HCT116 (cell line): Measurements from ENCODE around the gene MYO7A. TPM values are rescaled to one million over a fixed set of nuclear protein-coding genes. Genes with fewer than 3 reads are reported as not detected.

Experiments used
- ATAC-seq: fragments of 200-7000 bp; cut with Tn5 transposase; 2 replicates; pipeline ENCODE4 v1.9.1; 2020; ENCODE audit warnings: mild to moderate bottlenecking, moderate library complexity
- BruUV-seq: library from RNA; stranded (reverse); fragments of 400-500 nt; replicated peaks from 2 replicates; lab custom pipeline; 2021; lab: Mats Ljungman, UMichigan
- CTCF ChIA-PET: fragments of 300-600 bp; sonication (Branson Sonifier 250); formaldehyde crosslinking; loops from one replicate; lab custom pipeline; 2021; ENCODE audit warnings: antibody characterized with exemption; lab: Charles Lee
- POLR2A ChIA-PET: fragments of 300-600, 350-600 bp; sonication (Branson Sonifier 250); formaldehyde crosslinking; loops from one replicate; lab custom pipeline; 2021; ENCODE audit warnings: antibody characterized with exemption; lab: Charles Lee
- RAD21 ChIA-PET, 2 experiments: fragments of 300-600 bp; sonication (Branson Sonifier 250); formaldehyde crosslinking; loops; one replicate each; lab custom pipeline; 2023; ENCODE audit warnings: low total read pairs in 2 of 2; ENCODE audit not compliant: uncharacterized antibody in 2 of 2, unreplicated experiment in 2 of 2, low non-redundant PET in 1 of 2; lab: Charles Lee
- DNase-seq: peaks from one replicate; pipeline ENCODE4 v3.0.0-alpha.2; 2010; ENCODE audit warnings: low read depth, low spot score
- H2AFZ ChIP-seq: fragments of 200-600 bp; shearing (Covaris generic), sonication (generic); 2 replicates; pipeline ENCODE4 v1.6.1; 2017; ENCODE audit warnings: low read depth, mixed run types, mixed read lengths, antibody characterized with exemption, low read length; ENCODE audit not compliant: poor library complexity, severe bottlenecking
- H3K27ac ChIP-seq: 2 replicates; pipeline ENCODE4 v1.5.1; 2012; ENCODE audit warnings: low read depth, low read length
- H3K27me3 ChIP-seq: fragments of 200-600 bp; sonication (generic); 2 replicates; pipeline ENCODE4 v1.6.1; 2016; ENCODE audit warnings: mixed run types, low read length, mixed read lengths; ENCODE audit not compliant: insufficient read depth
- H3K36me3 ChIP-seq, 2 experiments: fragments of 200-500 bp in 1 of 2; fragments of 200-600 bp in 1 of 2; sonication (Bioruptor generic) in 1 of 2; sonication (generic) in 1 of 2; 2 replicates each; pipeline versions ENCODE4 v1.5.1 to v1.6.1; 2014 to 2016; ENCODE audit warnings: low read length in 2 of 2, inconsistent platforms in 1 of 2, mixed read lengths in 1 of 2, mixed run types in 1 of 2; ENCODE audit not compliant: insufficient read depth in 2 of 2, control insufficient read depth in 1 of 2
- H3K4me1 ChIP-seq, 2 experiments: fragments of 200-600 bp in 1 of 2; sonication (generic) in 1 of 2; 2 replicates each; pipeline versions ENCODE4 v1.5.1 to v1.6.1; 2012 to 2017; ENCODE audit warnings: low read length in 2 of 2, inconsistent platforms in 1 of 2, mild to moderate bottlenecking in 1 of 2, mixed read lengths in 1 of 2, mixed run types in 1 of 2, moderate library complexity in 1 of 2; ENCODE audit not compliant: insufficient read depth in 2 of 2, control insufficient read depth in 1 of 2
- H3K4me2 ChIP-seq: fragments of 200-600 bp; sonication (generic); 2 replicates; pipeline ENCODE4 v1.6.1; 2017; ENCODE audit warnings: mixed run types, low read length, mixed read lengths
- H3K4me3 ChIP-seq, 2 experiments: fragments of 200-600 bp in 1 of 2; sonication (generic) in 1 of 2; replicated peaks in 1 of 2; 2 replicates each; pipeline ENCODE4 v1.5.1; 2011 to 2016; ENCODE audit warnings: low read length in 2 of 2, control low read depth in 1 of 2, low read depth in 1 of 2, mild to moderate bottlenecking in 1 of 2, mixed read lengths in 1 of 2, mixed run types in 1 of 2
- H3K79me2 ChIP-seq: fragments of 200-600 bp; sonication (generic); 2 replicates; pipeline ENCODE4 v1.6.1; 2017; ENCODE audit warnings: mild to moderate bottlenecking, mixed run types, low read length, moderate library complexity, mixed read lengths; ENCODE audit not compliant: insufficient read depth
- H3K9ac ChIP-seq: fragments of 200-600 bp; sonication (generic); 2 replicates; pipeline ENCODE4 v1.6.1; 2016; ENCODE audit warnings: low read length, mixed read lengths
- H3K9me2 ChIP-seq: fragments of 200-600 bp; sonication (generic), shearing (Covaris generic); 2 replicates; pipeline ENCODE4 v1.6.1; 2017; ENCODE audit warnings: mixed run types, mild to moderate bottlenecking, moderate library complexity; ENCODE audit not compliant: insufficient read depth
- H3K9me3 ChIP-seq, 2 experiments: fragments of 200-500 bp in 1 of 2; fragments of 200-600 bp in 1 of 2; sonication (Bioruptor generic) in 1 of 2; sonication (generic) in 1 of 2; 2 replicates each; pipeline ENCODE4 v1.6.1; 2014 to 2017; ENCODE audit warnings: low read length in 2 of 2, mixed read lengths in 2 of 2, inconsistent platforms in 1 of 2, low read depth in 1 of 2, mild to moderate bottlenecking in 1 of 2, mixed run types in 1 of 2, moderate library complexity in 1 of 2; ENCODE audit not compliant: control insufficient read depth in 1 of 2, insufficient read depth in 1 of 2
- H4K20me1 ChIP-seq: fragments of 200-600 bp; sonication (generic), shearing (Covaris generic); 2 replicates; pipeline ENCODE4 v1.6.1; 2017; ENCODE audit warnings: mixed run types, mild to moderate bottlenecking, moderate library complexity; ENCODE audit not compliant: insufficient read depth
- CEBPB ChIP-seq: IDR thresholded peaks from 2 replicates; pipeline ENCODE4 v1.6.1; 2012; ENCODE audit warnings: low read depth
- CTCF ChIP-seq, 3 experiments: fragments of 200-600 bp in 1 of 3; sonication (generic) in 1 of 3; IDR thresholded peaks in 2 of 3; conservative IDR thresholded peaks in 1 of 3; 2 replicates each; pipeline ENCODE4 v1.5.1; 2012 to 2017; ENCODE audit warnings: low read depth in 2 of 3, low read length in 2 of 3, antibody characterized with exemption in 1 of 3, borderline replicate concordance in 1 of 3, control low read depth in 1 of 3, mild to moderate bottlenecking in 1 of 3, mixed read lengths in 1 of 3, mixed run types in 1 of 3, moderate library complexity in 1 of 3; ENCODE audit not compliant: insufficient read depth in 1 of 3
- EGR1 ChIP-seq: IDR thresholded peaks from 2 replicates; pipeline ENCODE4 v1.6.1; 2012; ENCODE audit warnings: low read depth
- EZH2phosphoT487 ChIP-seq: fragments of 200-600 bp; IDR thresholded peaks from 2 replicates; pipeline ENCODE4 v1.6.1; 2018; ENCODE audit warnings: antibody characterized with exemption, borderline replicate concordance
- JUND ChIP-seq: IDR thresholded peaks from 2 replicates; pipeline ENCODE4 v1.6.1; 2012
- POLR2AphosphoS5 ChIP-seq: IDR thresholded peaks from 2 replicates; pipeline ENCODE4 v1.6.1; 2011; ENCODE audit warnings: mild to moderate bottlenecking, low read depth, low read length, moderate library complexity
- RAD21 ChIP-seq: IDR thresholded peaks from 2 replicates; pipeline ENCODE4 v1.6.1; 2012; ENCODE audit warnings: low read depth, mild to moderate bottlenecking
- TCF7L2 ChIP-seq: IDR thresholded peaks from 2 replicates; pipeline ENCODE4 v1.7.0; 2011; ENCODE audit warnings: borderline replicate concordance, inconsistent platforms; ENCODE audit not compliant: insufficient read depth, insufficient read length; ENCODE audit errors: extremely low read depth
- YY1 ChIP-seq: IDR thresholded peaks from 2 replicates; pipeline ENCODE4 v1.6.1; 2011; ENCODE audit warnings: low read length, low read depth, moderate library complexity, mild to moderate bottlenecking; ENCODE audit not compliant: insufficient replicate concordance; ENCODE audit errors: extremely low read depth
- ZFX ChIP-seq: fragments of 450-650 bp; IDR thresholded peaks from 2 replicates; pipeline ENCODE4 v1.6.1; 2017
- ZNF274 ChIP-seq: fragments of 200-500 bp; sonication (Bioruptor generic); IDR thresholded peaks from 2 replicates; pipeline ENCODE4 v1.6.1; 2014; ENCODE audit warnings: mild to moderate bottlenecking, low read depth, low read length, inconsistent platforms
- intact Hi-C: fragments of 100-400 bp; cut with micrococcal nuclease; formaldehyde crosslinking; loops from 2 replicates; pipeline ENCODE4 v1.10.0; 2022
- total RNA-seq: library from RNA; stranded (reverse); gene quantifications from one replicate; pipeline ENCODE4 v1.2.1, GENCODE V29; 2021; ENCODE audit not compliant: unreplicated experiment
- TF ChIP-seq, protein P1 (sequence below): IDR thresholded peaks from 2 replicates; pipeline ENCODE4 v1.6.1; 2011; ENCODE audit warnings: mild to moderate bottlenecking, low read length, moderate library complexity; ENCODE audit not compliant: insufficient replicate concordance; ENCODE audit errors: extremely low read depth
- TF ChIP-seq, protein P2 (sequence below): IDR thresholded peaks from 2 replicates; pipeline ENCODE4 v1.6.1; 2012; ENCODE audit warnings: low read depth
- TF ChIP-seq, protein P3 (sequence below): IDR thresholded peaks from 2 replicates; pipeline ENCODE4 v1.6.1; 2012

MYO7A gene
- total RNA-seq, 1 experiment from 2014 or later: 1.8 TPM

DNA sequence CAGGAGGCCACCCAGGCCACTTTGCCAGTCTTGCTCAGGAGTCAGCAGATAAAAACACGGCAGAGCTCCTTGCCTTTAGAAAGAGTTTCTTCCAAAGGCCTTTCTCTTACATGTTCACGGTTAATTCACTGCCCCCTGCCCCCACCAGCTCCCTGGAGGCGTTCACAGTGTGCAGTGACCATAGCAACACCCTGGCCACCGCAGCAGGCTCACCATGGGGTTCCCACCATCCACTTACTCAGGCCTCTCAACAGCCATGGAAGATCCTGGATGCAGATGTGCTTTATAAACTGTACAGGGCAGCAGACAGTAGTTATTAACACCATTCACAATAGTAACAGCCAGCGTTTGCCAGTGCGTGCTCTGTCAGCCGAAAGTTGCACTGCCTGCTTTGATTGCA lies 10.6 kb upstream of the MYO7A start (continued):
- TF ChIP-seq, protein P1, sequence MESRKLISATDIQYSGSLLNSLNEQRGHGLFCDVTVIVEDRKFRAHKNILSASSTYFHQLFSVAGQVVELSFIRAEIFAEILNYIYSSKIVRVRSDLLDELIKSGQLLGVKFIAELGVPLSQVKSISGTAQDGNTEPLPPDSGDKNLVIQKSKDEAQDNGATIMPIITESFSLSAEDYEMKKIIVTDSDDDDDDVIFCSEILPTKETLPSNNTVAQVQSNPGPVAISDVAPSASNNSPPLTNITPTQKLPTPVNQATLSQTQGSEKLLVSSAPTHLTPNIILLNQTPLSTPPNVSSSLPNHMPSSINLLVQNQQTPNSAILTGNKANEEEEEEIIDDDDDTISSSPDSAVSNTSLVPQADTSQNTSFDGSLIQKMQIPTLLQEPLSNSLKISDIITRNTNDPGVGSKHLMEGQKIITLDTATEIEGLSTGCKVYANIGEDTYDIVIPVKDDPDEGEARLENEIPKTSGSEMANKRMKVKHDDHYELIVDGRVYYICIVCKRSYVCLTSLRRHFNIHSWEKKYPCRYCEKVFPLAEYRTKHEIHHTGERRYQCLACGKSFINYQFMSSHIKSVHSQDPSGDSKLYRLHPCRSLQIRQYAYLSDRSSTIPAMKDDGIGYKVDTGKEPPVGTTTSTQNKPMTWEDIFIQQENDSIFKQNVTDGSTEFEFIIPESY: no peak

DNA sequence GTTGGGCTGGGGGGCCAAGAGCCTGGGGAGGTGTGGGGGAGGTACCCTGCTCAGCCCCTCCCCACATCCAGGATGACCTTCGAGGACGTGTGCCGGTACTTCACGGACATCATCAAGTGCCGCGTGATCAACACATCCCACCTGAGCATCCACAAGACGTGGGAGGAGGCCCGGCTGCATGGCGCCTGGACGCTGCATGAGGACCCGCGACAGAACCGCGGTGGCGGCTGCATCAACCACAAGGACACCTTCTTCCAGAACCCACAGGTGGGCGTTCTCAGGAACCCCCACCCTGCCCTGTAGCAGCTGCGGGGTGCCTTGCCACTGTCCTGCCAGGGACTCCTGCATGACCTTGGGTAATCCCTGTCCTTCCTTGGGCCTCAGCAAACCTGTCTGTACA lies 10.0 kb upstream of the MYO7A start:
- H3K9me2 ChIP-seq: no peaks in the 10 kb centered on the region
- no peaks in the 10 kb centered on the region for H3K79me2 ChIP-seq
- no TSS peak for BruUV-seq
- no peaks in the 10 kb centered on the region for H3K36me3 ChIP-seq
- H3K9ac ChIP-seq: no peak overlapping the region
- H3K4me3 ChIP-seq: no peak overlapping the region
- CTCF ChIA-PET: interaction anchor here (1.0 kb wide), 1 partner anchor 9 kb away, joined by 4 read pairs; no protein-coding TSS in a partner anchor
- POLR2A ChIA-PET: no interaction called here
- H3K27ac ChIP-seq: no peak overlapping the region
- H2AFZ ChIP-seq: no peak overlapping the region
- intact Hi-C loops: no loop called here
- no peaks in the 10 kb centered on the region for H4K20me1 ChIP-seq
- TF ChIP-seq ZFX (no peak), EGR1 (no peak), JUND (no peak), CEBPB (no peak), TCF7L2 (no peak), YY1 (no peak), ZNF274 (no peak), POLR2AphosphoS5 (no peak), CTCF (IDR thresholded peaks at IDR 0.05 in 2 of 3, conservative IDR thresholded peaks at IDR 0.05 in 1 of 3; ENCODE audit: borderline replicate concordance in 1 of 3, insufficient read depth in 1 of 3, low read depth in 2 of 3, low read length in 2 of 3) (no peak), EZH2phosphoT487 (no peak), RAD21 (no peak)
- TF ChIP-seq, protein P1: no peak
- TF ChIP-seq, protein P2, sequence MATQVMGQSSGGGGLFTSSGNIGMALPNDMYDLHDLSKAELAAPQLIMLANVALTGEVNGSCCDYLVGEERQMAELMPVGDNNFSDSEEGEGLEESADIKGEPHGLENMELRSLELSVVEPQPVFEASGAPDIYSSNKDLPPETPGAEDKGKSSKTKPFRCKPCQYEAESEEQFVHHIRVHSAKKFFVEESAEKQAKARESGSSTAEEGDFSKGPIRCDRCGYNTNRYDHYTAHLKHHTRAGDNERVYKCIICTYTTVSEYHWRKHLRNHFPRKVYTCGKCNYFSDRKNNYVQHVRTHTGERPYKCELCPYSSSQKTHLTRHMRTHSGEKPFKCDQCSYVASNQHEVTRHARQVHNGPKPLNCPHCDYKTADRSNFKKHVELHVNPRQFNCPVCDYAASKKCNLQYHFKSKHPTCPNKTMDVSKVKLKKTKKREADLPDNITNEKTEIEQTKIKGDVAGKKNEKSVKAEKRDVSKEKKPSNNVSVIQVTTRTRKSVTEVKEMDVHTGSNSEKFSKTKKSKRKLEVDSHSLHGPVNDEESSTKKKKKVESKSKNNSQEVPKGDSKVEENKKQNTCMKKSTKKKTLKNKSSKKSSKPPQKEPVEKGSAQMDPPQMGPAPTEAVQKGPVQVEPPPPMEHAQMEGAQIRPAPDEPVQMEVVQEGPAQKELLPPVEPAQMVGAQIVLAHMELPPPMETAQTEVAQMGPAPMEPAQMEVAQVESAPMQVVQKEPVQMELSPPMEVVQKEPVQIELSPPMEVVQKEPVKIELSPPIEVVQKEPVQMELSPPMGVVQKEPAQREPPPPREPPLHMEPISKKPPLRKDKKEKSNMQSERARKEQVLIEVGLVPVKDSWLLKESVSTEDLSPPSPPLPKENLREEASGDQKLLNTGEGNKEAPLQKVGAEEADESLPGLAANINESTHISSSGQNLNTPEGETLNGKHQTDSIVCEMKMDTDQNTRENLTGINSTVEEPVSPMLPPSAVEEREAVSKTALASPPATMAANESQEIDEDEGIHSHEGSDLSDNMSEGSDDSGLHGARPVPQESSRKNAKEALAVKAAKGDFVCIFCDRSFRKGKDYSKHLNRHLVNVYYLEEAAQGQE: no peak
- TF ChIP-seq, protein P3, sequence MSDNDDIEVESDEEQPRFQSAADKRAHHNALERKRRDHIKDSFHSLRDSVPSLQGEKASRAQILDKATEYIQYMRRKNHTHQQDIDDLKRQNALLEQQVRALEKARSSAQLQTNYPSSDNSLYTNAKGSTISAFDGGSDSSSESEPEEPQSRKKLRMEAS: no peak
- no peaks in the 10 kb centered on the region for H3K27me3 ChIP-seq
- no peak overlapping the region for H3K4me2 ChIP-seq
- RAD21 ChIA-PET: no interaction called here
- DNase-seq (no peak), ATAC-seq (no peak)
- peaks cover under 1 to 7% of the 10 kb centered on the region in 2 experiments; a peak in 3 of 4 replicates for H3K4me1 ChIP-seq
- H3K9me3 ChIP-seq: no peaks in the 10 kb centered on the region
